ENCODE measurements around the gene NOL6. TPM values are rescaled to one million over a fixed set of nuclear protein-coding genes. Genes with fewer than 3 reads are reported as not detected.
A peak's percentile ranks its signal among the peaks of the same experiment; 100 is the strongest.

NOL6 gene
- total and polyA plus RNA-seq, 8 donors: 10.9 to 28.2 (median 18.9) TPM

- TF ChIP-seq CTCF (IDR thresholded peaks at IDR 0.05): no peak
- intact Hi-C loops (cut with DNase I): no loop called here
- H3K4me1 ChIP-seq: peaks cover 13 to 15% (median 14%) of the 10 kb centered on the region in 3 donors
- no peak overlapping the region for H3K27ac ChIP-seq
- no peak overlapping the region for H3K4me3 ChIP-seq
- no peaks in the 10 kb centered on the region for H3K27me3 ChIP-seq
- H3K36me3 ChIP-seq: no peaks in the 10 kb centered on the region
- WGBS, 2 donors: 72 to 83% methylated on average over 10 of the region's 10 CpGs
- FAIRE-seq (no peak), DNase-seq (no peak), ATAC-seq (no peak)
- H3K9me3 ChIP-seq: no peaks in the 10 kb centered on the region
Measured at GRCh38 chr9:33419708-33420303, 53.9 kb downstream of the NOL6 start.

- Histone ChIP-seq H3K9me3 (no peaks in the 10 kb centered on the region), H3K27ac (no peak overlapping the region), H3K4me3 (no peak overlapping the region), H3K36me3 (no peaks in the 10 kb centered on the region), H3K27me3 (no peaks in the 10 kb centered on the region), H3K4me1 (peaks cover 14 to 18% (median 16%) of the 10 kb centered on the region in 3 donors)
- ATAC-seq (no peak), DNase-seq (no peak), FAIRE-seq (no peak)
- intact Hi-C loops (cut with DNase I): no loop called here
- WGBS, 2 donors: 93 to 94% methylated on average over 8 of the region's 8 CpGs
- TF ChIP-seq CTCF (IDR thresholded peaks at IDR 0.05): no peak
Measured at GRCh38 chr9:33418090-33418489, 55.6 kb downstream of the NOL6 start.

- no peak for TF ChIP-seq CTCF (IDR thresholded peaks at IDR 0.05)
- FAIRE-seq (no peak), ATAC-seq (no peak), DNase-seq (no peak)
- Histone ChIP-seq H3K27ac (no peak overlapping the region), H3K4me3 (no peak overlapping the region), H3K4me1 (peaks cover 14 to 18% (median 16%) of the 10 kb centered on the region in 3 donors), H3K27me3 (no peaks in the 10 kb centered on the region), H3K9me3 (no peaks in the 10 kb centered on the region), H3K36me3 (no peaks in the 10 kb centered on the region)
- intact Hi-C loops (cut with DNase I): no loop called here
- WGBS, 2 donors: 76% methylated on average over 5 of the region's 5 CpGs
Measured at GRCh38 chr9:33416996-33417395, 56.7 kb downstream of the NOL6 start.

- Histone ChIP-seq H3K27me3 (no peaks in the 10 kb centered on the region), H3K27ac (peak overlapping the region in 2 of 4 donors; percentile 36 to 41), H3K9me3 (no peaks in the 10 kb centered on the region), H3K4me3 (no peak overlapping the region), H3K36me3 (no peaks in the 10 kb centered on the region), H3K4me1 (peaks cover 14 to 18% (median 16%) of the 10 kb centered on the region in 3 donors)
- DNase-seq (peak; percentile 87 to 94 (median 92)), ATAC-seq (peak; percentile 93 to 97 (median 94)), FAIRE-seq (no peak)
- peak; percentile 51 to 78 (median 66) for TF ChIP-seq CTCF (IDR thresholded peaks at IDR 0.05)
- intact Hi-C loops (cut with DNase I): no loop called here
- 5% methylated on average over 9 of the region's 9 CpGs for WGBS, 2 donors
Measured at GRCh38 chr9:33415501-33416038, 58.2 kb downstream of the NOL6 start.

GRCh38 chr9:33414889-33415500, 58.7 kb downstream of the NOL6 start:
- intact Hi-C loops (cut with DNase I): no loop called here
- peak overlapping the region in 2 of 4 donors; percentile 36 to 41 for H3K27ac ChIP-seq
- TF ChIP-seq CTCF (IDR thresholded peaks at IDR 0.05): no peak
- WGBS, 2 donors: 61 to 63% methylated on average over 13 of the region's 13 CpGs
- ATAC-seq (peak; percentile 1 to 15 (median 8)), DNase-seq (peak in 1 of 6 donors; percentile 34), FAIRE-seq (no peak)
- no peaks in the 10 kb centered on the region for H3K9me3 ChIP-seq
- H3K36me3 ChIP-seq: no peaks in the 10 kb centered on the region
- no peak overlapping the region for H3K4me3 ChIP-seq
- peaks cover 14 to 18% (median 16%) of the 10 kb centered on the region in 3 donors for H3K4me1 ChIP-seq
- H3K27me3 ChIP-seq: no peaks in the 10 kb centered on the region
